Activated CD8-positive, alpha-beta memory T cell treated with anti-CD3 and anti-CD28 coated beads, Interleukin-2, amount 50 U/mL, for 1 hour (primary cell): ENCODE results near the gene GGCX.
"Not testable (repeated sequence)": the region's sequence is repeated elsewhere in the genome, so short reads cannot be mapped to it uniquely, and the experiment has no call there.

Source experiments
- DNase-seq: peaks from one replicate; pipeline ENCODE4 v3.0.0-alpha.2; 2020; ENCODE audit errors: extremely low read depth

GGCX gene

DNA sequence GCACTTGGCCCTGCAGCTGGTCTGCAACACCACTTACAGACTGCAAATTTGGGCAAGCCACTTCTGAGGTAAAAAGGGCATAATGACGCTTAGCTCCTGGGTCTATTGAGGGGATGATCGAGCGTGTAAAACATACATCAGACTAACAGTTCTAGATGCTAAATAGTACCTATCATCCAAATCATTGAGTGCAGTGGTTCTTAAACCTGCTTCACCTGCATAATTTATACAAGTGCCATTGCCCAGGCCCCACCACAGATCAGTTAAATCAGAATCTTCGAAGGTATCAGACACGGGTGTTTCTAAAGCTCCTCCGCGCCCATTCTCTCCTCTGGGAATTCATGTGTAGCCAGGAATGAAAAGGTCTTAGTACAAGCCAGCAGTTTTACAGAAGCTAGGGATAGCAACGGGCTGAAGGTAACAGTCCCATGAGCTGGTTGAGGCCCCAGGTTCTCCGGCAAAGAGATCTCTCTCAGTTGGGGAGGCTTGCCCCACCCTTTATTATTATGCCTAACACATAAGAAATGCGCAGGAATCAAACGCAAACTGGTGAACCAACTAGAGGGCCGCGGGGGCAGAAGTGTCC is 33.5 kb upstream of the GGCX start:
- DNase-seq, result no peak

DNA sequence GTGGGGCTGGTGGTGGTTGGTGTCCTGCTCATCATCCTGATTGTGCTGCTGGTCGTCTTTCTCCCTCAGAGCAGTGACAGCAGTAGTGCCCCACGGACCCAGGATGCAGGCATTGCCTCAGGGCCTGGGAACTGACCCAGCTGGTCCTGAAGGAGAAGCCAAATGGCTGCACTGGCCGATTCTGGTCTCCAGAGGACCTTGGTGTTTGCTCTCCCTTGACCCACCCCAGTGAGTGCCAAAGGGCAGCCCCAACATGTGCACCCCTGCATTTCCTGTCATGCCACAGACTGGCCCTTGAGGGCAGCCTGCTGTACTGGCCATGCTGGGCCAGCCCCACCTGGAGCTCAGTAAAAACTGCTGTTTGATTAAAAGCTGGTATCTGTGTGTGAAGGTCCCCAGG is 31.7 kb upstream of the GGCX start:
- no peak for DNase-seq

DNA sequence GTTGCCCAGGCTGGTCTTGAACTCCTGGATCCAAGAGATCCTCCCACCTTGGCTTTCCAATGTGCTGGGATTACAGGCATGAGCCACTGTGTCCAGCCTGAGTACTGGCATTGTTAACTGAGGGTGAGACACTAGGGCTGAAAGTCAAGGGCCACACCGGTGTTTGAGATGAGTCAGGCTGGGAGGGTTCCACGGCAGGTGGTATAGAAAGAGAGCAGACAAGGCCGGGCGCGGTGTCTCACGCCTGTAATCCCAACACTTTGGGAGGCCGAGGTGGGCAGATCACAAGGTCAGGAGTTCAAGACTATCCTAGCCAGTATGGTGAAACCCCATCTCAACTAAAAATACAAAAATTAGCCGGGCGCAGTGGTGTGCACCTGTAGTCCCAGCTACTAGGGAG is 31.0 kb upstream of the GGCX start:
- not testable (repeated sequence) for DNase-seq

DNA sequence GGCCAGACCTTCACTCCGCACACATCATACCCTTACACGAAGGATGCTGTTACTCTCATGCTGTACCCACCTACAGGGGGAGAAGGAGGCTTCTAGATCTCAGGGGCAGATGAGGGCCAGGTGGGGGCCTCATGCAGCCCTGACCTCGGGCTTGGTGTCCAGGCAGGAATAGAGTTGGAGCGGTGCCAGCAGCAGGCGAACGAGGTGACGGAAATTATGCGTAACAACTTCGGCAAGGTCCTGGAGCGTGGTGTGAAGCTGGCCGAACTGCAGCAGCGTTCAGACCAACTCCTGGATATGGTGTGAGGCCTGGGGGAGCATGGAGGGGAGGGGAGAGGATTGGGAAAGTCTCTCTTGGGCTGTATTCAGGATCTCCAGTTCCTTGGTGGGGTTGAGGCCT is 30.3 kb upstream of the GGCX start:
- no peak for DNase-seq

DNA sequence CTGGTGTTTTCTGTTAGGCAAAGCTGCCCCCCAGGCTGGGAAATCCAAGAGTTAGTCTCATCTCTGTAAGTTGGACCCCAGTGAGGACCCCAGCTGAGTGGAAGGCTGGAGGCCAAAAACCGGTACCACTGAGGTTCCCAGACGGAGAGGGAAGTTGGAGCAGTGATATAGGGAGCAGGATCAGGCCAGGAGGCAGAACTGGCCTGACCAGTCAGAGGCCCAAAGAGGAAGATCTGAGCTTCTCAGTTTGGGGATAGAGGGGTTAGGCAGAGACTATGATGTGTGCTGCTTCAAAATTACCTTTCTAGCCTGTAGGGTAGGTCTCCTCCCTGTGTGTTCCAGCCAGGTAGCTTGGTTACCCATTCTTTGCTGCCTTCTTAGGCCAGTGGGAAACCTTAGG is 29.7 kb upstream of the GGCX start:
- DNase-seq, result no peak

DNA sequence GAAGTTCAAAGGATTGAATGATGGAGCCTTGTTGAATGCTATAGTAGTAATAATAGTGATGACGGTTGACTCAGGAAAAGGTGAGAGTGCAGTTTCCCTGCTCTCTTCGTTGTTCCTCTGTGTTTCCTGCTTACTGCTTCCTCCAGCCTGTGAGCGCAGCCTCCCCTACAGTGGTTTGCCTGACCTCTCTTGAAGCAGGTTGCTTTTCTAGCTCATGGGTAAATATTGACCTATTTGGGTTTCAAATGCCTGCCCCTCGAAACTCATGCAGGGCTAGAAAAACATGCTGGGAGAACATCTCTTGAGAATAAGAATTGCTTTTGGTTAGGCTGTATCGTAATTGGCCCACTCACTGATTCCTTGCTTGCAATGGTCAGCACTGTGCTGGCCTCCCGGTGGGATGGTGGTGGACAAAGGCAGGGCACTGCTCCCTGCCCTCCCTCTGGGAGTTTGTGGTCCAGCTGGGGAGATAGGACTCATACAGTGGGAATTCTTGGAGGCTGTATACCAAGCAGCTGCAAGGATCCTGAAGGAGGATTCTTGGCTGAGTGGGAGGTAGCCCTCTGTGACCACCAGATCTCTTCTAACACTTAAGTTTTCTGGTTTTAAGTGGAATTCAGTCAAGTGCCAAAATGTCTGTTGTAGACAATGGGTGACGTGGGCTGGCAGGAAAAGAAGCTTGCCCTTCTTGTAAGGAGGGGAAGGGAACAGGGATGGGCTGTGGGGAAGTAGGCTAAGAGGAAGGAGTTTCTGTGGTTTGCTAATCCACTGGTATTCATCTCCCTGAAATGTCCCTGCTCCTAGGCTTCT is 28.9 kb upstream of the GGCX start:
- DNase-seq, result no peak

DNA sequence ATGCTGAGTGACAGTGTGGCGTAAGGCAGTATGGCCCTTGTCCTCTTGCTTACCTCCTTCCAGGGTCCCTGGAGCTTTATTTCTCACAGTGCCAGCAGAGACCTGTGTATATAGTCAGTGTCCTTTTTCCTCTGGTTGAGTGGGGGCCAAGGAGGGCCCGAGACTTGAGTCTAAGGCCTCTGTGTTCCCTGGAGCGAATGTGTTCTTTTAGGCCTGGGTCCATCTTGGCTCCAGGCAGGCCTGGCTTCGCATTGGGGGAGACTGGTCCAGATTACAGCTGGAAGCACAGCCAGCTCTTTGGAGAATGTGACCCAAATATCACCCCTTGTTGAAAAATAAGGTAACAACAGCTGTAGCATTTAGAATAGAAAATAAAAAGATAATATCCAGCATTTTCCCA is 27.9 kb upstream of the GGCX start:
- no peak for DNase-seq

DNA sequence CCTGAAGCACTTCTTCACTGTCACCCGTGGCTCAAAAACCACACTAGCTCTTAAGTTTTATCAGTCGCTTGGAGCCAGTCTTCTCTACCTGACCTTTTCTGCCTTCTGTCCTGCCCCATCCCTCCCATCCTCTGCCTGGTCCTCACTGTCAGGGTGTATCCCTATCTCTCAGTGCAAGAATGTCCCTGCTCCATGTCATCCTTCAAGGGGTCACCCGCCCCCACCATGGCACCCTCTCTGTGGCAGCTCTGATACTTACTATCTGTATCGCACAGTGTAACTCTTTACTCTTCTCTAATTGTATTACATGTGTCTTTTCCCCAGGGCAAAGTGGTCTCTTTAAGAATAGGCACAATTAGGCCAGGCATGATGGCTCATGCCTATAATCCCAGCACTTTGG is 27.4 kb upstream of the GGCX start:
- no peak for DNase-seq

DNA sequence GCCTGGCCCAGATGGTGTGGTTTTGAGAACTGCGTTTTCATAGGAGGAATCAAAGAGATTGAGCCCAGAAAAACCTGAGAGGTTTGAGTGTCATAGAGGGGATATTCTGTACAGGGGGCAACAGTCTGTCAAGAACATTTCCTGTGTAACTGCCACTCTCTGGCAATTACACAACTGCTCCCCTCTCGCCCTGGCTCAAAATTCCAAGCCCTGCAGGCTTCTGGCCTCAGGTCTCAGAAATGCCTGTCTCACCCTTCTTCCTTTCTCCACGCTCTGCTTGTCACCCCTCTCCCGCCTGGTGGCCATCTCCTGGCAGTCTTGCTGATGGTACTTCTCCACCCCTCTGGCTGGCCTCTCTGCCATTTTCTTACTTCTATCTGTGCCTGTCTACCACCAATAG is 26.9 kb upstream of the GGCX start:
- no peak for DNase-seq

DNA sequence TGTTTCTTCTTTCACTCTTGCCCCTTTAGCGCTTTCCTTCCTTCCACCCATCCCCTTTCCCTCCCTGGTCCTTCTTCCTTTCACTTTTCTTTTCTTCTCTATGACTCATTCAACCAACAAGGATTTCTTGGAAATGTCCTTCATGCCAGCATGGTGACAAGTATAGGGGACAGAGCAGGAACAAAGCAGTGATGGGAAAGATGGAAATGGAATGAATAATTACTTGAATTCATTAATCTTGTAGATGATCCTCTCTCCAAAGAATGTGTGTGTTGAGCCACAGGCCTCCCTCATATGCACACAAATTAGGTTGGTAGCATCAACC is 24.4 kb upstream of the GGCX start:
- no peak for DNase-seq

DNA sequence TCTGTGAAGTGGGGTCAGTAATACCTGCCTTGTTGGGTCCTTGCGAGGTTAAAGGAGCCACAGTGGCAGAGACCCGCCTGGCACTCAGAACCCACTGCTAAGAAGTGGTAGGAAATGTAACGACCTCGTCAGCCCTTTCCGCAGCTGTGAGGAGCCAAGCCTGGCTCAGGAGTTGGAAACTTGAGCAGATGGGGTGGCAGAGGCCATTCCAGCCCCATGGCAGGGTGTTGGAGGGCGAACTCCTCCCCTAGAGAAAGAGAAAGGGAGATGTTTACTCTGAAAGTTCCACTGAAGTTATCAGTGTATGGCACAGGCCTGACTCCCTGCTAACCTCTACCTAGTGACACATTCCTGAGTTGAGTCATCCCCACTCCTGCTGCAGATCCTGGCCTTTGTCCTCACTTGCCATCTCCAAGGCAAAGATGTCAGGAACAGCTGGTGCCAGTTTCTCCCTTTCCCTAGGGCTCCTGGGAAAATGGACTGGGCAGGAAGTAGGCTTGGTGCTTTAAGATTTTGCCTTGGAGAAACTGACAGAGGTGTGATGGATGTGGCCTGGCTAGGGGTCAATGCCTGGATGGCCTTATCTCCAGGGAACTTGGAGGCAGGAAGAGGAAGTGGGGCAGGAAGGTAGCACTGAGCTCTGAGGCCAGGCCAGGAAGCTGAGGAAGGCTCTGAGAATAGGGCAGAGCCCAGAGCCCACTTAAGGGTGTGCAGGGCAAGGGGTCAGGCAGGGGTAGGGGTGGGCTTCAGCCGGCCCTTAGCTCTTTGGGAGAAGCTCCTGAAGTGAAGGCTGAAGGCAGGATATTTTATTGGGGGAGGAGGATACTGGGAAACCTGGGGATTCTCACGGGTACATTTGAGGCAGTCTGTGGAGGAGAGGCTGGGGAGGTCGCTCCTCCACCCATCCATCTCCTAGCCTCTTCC is 23.8 kb upstream of the GGCX start:
- no peak for DNase-seq

DNA sequence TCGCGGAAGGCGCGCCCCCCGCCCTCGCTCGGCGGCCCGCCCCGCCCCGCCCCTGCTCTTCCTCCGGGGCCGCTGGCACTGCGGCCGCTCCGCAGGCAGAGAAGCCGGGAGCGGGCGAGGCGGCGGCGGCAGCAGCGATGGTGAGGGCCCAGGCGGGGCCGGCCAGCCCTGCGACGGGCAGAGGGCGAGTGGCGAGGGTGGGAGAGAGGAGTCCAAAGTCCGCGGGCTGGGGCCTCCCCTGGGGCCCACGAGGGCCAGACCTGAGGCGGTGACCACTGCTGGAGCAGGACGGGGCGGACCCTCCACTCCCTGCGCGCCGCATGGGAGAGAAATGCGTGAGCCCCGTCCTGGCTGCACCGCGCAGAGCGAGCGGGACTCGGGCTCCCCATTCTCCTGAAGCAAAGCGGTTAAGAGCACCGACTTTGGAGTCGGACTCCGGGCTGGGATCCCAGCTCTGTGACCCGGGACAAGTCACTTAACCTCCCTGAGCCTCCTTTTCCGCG is 23.1 kb upstream of the GGCX start, which contains the start of gene VAMP5:
VAMP5 (plus strand) TSS at position 78 of the 503 bp plus-strand sequence; CDS start at position 138, 60 bp downstream.
- DNase-seq, result no peak

DNA sequence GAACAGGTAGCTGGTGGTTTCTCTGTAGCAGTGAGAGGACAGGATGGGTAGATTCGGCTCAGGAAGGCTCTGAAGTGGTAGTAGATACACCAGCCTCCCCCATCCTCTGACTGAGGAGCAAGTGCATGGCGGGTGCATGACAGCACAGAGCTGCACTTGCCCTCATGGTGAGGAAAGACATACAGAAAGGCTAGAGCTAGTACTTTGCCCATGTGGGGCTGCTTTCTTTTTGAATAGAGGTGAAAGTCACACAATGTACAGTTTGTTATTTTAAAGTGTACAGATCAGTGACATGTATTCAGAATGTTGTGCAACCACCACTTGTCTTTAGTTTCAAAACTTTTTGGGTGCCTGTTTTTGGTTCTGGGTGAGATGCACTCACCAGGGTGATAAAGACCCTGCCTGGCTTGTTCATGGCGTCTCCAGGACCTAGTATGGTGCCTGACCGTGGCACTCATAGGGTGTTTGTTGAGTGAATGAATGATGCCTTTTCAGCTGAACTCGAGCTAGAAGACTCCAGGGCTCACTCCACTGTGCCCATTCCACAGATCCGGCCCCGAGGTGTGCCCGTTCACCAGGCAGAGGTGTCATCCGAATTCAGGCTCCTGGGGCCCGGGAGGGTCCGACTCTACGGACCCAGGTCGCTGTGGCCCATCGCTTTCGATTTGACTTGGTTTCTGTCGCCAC is 22.5 kb upstream of the GGCX start:
- DNase-seq, result no peak

DNA sequence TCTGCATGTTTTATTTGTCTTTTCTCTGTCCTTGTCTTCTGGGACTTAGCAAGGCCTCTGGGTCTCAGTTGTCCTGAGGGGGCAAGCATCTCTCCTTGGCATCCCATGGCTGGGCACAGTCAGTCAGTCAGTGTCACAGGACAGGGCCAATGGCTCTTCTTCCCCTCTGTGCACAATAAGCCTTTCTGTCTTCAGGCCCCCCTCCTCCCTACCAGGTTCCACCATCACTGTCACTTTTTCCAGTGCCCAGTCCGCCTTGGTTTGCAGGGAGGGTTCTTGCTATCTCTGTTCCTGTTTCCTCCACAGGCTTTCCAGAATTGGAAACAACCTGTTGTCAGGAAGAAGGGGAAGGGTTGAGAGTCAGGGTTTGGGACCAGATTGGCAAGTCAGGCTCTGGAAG is 21.2 kb upstream of the GGCX start:
- no peak for DNase-seq

DNA sequence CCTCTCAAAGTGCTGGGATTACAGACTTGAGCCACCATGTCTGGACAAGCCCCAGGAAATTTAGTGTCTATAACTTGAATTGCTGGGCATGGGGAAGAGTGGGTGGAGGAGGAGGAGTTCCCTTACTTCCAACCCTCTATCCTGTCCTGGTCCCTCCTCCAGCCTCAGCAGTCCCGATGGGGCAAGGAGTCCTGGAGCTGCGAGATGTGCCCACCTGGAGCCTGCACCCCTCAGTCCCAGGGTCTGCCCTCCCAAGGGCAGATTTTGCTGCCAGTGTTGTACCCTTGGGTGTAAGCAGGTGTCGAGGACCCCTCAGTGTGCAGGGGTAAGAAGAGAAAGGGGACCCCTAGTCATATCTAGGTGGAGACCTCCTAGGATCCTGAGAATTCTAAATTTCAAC is 18.9 kb upstream of the GGCX start:
- DNase-seq, result no peak

DNA sequence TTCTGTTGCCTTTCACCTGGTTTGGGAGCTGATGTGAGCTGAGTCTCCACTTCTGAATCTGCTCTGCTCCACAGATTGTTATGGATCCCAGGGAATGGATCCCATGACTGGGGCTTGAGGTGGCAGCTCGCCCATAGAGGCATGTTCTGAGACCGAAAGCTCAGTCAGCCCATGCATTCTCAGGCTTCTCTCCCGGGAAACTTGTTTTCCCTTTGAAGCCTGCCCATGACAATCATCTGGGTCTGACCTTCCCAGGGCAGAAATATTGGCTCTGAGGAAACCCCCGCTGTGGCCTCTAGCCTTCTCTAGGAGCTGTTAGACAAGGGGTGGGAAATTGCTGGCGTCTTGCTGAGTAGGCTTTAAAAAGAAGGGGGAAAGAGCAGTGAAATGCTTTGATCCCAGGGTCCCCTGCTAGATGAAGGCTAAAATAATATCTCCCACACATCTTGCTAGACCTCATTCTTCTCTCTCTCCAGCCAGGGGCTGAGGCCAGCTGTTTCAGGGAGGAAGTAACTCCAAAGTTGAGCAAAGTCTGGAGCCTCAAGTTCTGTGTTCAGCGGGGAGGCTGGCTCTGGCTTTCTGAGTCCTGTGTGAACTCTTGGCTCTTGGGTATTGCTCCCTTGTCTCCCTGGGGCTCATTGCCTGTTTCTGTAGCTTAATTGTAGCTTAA is 18.1 kb upstream of the GGCX start:
- DNase-seq, result no peak

DNA sequence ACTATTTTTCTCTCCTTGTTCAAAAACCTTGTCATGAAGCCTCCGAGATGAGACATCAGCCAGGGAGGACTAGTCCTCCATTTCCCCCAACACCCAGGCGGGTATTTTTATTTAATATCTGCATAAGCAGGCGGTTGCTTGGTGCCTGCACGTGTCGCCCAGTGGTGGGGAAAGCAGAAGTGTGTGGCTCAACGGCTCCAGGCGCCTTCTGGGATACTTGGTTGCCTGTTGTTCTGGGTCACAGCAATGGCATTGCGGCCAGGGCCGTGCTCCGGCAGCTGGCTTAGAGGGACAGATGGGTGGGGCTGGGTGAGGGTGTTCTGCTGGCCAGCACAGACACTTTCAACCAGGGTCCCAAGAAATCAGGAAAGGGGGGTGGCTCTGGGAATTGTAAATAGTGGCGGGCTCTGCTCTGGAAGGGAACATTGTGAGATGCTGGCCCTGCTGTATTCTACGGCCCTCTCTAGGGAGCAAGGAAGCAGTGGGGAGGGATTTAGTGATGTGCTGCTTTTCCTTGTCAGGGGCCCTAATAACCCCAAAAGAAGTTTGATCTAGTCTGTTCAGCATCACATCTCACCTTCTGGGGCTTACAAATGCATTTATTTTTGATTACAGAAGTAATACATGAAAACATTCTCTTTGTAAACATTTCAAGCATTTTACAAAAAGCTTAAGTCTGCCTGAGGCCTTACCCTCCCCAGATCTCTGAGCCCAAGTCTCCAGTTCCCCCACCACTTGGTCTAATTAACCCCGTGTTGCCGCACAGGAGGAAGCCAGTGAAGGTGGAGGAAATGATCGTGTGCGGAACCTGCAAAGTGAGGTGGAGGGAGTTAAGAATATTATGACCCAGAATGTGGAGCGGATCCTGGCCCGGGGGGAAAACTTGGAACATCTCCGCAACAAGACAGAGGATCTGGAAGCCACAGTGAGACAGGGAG is 17.2 kb upstream of the GGCX start:
- no peak for DNase-seq

DNA sequence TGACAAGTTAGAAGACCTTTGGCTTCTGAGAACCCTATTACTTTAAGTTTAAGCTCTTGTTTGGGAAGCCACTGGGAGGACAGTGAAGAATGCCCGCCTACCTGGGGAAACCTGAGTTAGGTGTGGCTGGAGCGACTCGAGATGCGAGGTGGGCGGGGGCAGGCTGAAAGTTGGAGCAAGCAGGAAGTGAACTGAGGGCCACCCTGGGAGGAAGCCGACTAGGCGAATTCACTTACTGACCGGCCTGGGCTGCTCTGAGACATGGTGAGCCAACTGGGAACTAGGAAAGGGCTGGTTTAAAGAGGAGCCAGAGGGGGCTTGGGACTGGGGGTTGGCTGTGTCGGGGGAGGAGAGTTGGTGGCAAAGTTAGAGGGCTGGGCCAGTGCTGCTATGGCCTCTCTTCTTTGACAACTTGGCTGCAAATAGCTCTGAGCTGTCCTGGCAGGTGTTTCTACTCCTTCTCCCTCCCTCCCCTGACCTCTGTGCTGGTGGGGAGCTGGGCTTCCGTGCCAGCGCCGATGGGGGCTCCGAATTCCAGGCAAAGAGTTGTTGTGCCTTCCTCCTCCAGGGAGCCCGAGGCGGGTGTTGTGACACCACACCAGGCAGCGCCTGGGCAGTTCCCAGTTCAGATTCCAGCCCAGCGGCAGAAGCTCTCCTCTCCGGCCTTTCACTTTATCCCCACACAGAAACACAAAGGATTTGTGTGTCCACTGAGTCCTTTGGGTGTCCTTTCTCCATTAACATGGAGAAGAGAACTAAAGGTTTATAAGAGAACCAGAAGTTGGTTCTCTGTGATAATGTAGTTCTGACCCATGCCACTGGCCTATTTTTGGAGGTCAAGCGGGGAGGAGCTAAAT is 16.3 kb upstream of the GGCX start, which contains the start of gene VAMP8:
VAMP8 (plus strand) TSS at position 201 of the 857 bp plus-strand sequence; CDS start at position 262, 61 bp downstream.
- no peak for DNase-seq

DNA sequence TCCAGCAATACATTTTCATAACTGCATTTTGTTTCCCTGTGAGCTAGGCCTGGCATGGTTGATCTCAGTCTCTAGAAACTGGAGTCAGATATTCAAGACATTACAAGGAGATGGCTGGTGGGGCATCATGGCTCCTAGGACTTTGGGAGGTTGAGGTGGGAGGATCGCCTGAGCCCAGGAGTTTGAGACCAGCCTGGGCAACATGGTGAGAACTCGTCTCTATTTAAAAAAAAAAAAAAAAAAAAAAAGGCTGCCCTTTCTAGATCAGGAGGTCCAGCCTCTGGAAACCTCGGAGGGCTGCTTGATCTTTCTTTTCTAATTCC is 15.7 kb upstream of the GGCX start:
- DNase-seq, result no peak
